HG03442 (cell line): Measurements from ENCODE around the gene CTIF.

Experiments used
- ATAC-seq: cut with Tn5 transposase; IDR thresholded peaks from one replicate; pipeline ENCODE4 v1.9.1; 2021; ENCODE audit warnings: mild to moderate bottlenecking, moderate library complexity; ENCODE audit not compliant: unreplicated experiment

The CTIF gene

DNA sequence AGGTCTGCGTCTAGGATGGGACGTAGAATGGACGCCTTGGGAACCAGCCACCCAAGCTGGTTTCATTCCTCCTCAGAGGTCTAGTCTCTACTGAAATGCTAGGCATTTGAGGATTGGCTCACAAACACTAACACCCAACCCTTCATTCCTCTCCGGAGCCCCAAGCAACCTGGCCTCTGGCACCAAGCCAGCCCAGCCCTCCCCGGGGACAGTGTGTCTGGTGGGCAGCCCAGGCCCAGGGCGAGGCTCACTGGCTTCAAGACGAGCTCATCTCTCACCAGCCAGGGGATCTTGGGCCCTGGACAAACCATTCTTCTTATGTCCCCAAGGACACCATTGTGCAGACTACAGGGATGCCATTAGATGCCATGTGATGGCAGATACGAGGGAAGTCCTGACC, 182.5 kb downstream of the CTIF start:
- no peak for ATAC-seq

DNA sequence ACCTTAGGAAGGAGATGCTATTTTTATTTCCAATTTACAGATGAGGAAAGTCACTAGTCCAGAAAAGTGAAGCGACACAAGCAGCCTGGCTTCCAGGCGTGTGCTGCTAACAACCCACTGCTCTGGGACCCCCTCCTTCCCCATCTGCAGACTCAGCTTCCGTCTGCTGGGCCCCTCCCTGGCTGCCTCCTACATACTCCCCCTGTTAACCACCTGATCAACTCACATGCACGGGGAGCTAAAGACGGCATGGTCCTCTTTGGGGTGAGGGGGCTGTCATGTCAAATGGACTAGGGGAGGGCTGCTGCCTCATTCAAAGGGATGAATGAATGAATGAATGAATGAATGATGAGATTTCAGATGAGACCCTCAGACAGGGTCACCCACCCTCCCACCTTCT, 184.2 kb downstream of the CTIF start:
- ATAC-seq, result no peak

DNA sequence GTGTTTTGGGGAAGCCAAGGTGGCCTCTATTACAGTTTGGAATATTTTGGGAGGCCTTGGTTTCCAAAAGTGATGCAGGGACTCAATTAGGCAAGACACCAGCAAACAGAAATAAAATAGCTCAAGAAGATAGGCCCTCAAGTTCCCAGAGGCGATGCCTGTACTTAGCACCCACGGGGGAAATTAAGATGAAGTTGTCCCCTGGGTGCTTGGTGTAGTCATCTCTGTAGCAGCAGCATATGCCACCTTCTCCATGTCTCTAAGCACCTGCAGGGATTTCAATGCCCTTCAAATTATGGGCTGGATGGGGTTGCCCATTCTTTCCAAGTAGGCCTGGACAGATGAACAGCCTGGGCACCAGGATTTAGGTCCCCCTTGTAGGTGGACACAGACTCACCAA, 185.0 kb downstream of the CTIF start:
- ATAC-seq, result no peak

DNA sequence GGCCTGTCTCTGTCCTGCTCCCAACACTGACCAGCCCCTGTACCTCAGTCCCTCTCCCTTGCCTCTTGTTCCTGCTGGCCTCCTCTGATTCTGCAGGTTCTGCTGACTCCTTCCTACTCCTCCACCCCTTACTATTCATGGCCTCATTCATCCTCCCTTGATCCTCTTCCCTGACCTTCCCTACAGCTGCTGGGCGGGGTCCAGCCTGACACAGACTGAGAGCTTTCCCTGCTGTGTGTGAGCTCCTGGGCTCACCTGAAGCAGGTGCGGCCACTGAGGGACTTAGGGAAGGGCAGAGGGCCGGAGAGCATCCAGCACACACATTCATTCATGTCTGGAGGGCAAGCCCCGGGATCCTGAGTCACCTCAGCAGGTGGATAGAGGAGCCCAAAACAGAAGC, 185.6 kb downstream of the CTIF start:
- ATAC-seq, result no peak

DNA sequence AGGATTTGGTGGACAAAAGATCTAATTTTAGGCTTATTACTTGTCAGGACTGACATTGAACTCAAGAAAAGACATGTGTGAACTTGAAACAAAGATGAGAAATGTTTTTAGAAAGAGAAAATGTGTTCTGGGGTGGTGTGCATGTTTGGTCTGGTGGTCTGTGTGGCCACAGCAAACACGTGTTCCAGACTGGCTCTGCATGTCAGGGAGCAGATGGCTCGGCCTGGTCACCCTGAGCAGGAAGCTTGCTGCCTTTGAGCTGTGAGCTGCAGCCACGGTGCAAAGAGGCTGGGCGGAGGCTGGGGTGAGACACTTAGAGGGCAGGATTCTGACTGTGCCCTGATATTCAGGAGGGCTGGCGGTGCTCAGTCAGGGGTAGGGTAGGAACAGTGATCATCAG, 186.1 kb downstream of the CTIF start:
- no peak for ATAC-seq

DNA sequence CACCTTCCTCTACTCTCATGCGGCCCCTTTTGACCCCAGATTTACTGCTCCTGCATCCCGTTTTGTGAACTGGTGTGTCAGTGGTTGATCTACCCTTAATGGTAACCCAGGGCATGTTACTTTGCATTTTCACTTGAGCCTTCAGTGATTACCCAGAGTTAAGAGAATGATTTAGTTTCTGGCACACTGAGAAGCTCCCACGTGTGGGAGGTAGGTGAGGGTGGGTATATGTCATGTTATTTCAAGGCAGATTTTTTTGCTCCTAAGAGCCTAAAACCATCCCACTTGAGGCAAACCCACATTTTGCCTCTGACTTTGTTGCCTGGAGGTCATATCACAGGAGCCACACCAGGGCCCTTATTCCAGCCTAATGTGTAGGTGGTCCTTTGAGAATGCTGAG, 186.7 kb downstream of the CTIF start:
- no peak for ATAC-seq

DNA sequence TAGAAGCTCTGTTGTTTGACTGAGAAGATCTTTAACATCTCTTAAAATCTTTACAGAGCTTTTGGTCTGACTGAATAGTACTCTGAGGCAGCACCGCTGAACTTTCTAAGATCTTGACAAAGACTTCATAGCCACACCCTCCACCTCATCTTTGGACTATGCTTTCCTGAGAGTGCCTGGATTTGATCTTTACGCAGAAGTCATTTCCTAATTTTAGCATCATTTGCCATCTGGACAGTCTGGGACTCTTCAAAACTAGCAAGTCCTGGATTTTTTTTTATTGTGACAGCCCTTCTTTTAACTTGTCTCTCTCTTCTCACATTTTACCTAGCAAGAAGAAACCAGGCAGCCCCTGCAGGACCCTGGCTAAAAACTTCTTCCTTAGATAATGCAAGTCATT, 188.8 kb downstream of the CTIF start:
- ATAC-seq, result no peak

DNA sequence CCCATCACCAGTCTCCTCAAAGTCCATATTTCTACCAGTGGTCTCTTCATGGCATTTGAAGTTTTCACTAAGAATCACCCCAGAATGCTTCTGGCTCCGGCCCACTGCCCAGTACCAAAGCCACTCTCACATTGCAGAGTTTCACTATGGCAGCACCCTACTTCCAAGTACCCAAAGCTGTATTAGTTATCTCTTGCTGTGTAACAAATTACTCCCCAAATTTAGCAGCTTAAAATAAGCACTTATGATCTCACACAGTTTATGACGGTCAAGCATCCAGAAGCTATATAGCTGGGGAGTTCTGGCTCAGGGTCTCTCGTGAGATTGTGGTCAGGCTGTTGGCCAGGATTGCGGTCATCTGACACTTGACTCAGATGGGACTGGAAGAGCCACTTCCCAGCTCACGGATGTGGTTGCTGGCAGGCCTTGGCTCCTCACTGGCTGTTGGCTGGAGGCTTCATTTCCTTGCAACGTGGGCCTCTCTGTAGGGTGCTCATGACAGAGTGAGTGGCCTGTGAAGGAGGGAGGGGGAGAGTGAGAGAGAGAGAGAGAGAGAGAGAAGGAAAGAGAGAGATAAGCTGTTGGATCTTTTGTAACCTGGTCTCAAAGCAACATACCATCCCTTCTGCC, 189.5 kb downstream of the CTIF start:
- ATAC-seq, result no peak

DNA sequence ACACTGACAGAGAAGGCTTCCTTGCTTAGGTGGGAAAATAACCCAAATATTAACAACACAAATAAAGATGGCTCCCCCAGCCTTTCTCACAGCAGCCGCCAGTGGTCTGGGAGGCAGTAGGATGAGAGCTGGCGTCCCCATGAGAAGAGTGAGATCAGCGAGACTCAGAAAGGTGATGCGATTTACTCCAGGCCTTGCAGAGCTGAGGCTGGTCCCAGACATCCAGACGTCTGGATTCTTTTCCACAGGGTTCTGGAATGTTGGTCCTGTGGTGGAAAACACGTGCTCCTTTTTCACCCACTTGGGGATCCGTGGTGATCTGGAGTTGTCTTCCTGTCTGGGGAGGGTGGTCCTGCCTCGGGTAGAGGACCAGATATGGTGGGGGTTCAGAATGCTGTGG, 190.6 kb downstream of the CTIF start:
- ATAC-seq, result no peak

DNA sequence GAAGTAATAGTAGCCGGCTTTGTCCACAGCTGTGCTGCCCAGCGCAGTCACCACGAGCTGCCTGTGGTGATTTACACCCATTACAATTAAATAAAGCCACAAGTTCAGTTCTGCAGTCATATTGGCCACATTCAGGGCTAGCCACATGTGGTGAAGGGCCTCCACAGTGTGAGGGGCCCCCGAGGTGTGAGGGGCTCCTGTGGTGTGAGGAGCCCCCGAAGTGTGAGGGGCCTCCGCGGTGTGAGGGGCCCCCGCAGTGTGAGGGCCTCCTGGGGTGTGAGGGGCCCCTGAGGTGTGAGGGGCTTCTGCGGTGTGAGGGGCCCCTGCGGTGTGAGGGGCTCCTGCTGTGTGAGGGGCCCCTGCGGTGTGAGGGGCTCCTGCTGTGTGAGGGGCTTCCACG, 191.2 kb downstream of the CTIF start:
- no peak for ATAC-seq

DNA sequence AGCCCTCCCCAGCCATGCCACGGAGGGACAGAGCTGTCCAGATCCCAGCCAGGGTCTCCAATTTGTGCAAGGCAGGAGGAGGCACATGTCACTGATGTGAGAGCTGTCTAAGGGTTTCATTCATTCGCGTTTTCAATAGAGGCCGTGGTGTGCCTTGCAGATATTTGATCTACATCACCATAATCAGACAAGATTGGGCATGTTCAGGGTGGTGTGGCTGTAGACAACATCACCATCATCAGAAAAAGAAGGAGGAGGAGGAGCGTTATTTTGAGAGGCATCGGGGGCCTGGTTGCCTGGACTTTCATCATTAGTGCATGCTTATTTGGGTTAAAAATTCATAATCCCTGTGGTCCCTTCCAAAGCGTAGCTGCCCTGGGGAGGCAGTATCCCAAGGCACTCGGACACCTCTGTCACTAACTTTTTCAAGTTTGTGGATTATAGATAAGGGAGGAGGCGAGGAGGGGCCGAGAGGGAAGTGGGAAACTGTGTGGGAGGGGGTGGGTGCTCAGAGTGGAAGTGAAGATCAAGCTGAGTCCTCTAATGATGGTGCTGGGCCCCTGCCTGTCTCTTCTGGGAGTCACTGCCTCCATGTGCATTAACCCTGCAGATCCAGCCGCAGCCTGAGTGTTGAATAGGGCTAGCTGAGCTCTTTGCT, 194.1 kb downstream of the CTIF start:
- no peak for ATAC-seq

DNA sequence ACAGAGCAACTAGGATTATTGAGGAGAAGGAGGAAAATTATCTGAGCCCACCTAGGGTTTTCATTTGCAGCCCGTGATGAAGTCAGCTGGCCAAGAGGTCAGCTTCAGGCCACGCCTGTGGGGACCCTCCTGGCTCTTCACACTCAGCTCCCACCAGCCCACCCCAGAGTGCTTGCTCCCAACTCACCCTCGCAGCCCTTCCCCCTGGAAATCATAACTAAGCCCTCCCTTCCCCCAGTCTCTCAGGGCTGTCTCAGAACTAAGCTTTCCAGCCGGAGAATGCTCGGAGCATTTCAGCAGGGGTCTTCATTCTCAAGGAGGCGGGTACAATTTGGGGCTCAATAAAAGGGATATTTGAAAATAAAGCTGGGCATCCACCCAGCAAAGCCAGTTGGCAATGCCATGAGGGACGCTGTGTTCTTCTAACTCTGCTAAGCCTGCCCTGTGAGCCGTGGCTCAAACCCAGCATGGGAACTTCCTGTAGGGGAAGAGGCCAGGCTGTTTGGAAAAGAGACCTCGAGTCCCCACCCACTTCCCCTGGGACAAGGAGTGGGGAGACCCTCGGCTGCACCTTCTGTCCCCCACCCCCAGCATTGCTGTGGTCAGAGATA, 194.9 kb downstream of the CTIF start:
- ATAC-seq, result no peak

DNA sequence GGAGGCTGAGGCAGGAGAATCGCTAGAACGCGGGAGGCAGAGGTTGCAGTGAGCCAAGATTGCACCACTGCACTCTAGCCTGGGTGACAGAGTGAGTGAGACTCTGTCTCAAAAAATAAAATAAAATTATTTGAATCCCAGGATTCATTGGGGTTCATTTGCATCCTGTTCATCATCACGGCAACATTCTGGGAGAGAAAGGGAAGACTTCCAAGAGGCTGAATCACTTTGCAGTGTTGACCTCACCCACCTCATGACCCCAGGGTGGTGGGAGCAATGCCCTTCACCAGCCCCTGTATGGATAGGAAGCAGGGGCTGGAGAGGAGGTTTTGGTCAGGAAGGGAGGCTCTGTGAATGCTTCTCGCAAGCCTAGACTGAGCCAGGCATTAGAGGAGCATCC, 195.6 kb downstream of the CTIF start:
- no peak for ATAC-seq

DNA sequence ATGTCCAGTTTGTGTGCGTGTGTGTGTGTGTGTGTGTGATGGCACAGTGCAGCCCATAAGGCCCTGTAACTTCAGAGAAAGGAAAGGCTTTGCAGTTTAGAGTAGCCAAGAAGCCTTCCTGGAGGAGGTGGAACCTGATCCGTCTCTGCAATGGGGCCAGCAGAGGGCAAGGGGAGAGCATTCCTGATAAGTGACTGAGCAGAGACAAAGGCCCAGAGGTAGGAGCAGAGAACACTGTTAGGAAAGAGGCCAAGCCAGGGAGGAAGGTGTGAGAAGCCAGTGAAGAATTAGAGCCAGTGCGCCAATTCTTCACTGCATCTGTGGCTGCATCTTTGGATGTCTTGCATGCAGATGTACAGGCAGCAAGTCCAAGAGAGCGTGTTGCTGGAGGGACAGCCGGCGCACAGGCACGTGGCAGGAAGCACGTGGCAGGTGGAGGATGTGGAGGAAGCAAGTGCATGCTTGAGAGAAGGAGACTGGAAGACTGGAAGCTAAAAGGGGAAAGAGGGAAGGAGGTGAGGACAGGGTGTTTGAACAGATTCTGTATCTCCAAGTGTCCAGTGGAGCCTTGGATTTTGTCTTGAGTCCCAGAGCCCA, 196.3 kb downstream of the CTIF start:
- ATAC-seq, result no peak

DNA sequence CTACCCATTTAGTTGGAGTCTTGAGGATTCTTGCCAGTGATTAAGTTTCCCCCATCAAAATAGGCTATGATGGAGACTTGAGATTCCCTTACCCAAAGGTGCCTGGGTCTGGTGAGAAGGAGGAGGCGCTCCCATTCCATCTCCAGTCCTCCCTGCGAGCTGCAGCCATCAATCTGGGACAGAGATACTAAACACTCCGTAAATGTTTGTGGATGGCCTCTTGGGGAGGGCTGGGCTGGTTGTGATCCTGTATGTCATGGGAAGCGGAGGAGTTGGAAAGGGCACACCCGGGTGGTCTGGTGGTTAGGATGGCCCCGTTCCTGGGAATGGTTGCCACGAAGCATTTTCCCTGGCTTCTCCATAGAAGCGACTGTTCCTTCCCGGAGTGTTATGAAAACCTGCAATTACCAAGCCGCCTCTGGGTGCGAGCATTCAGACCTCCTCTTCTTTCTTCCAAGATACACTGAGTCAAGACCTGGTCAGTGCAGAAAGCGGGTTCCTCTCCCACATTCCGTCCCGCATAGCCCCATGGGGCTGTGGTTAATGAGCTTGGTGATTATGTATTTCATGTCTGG, 196.9 kb downstream of the CTIF start:
- no peak for ATAC-seq

DNA sequence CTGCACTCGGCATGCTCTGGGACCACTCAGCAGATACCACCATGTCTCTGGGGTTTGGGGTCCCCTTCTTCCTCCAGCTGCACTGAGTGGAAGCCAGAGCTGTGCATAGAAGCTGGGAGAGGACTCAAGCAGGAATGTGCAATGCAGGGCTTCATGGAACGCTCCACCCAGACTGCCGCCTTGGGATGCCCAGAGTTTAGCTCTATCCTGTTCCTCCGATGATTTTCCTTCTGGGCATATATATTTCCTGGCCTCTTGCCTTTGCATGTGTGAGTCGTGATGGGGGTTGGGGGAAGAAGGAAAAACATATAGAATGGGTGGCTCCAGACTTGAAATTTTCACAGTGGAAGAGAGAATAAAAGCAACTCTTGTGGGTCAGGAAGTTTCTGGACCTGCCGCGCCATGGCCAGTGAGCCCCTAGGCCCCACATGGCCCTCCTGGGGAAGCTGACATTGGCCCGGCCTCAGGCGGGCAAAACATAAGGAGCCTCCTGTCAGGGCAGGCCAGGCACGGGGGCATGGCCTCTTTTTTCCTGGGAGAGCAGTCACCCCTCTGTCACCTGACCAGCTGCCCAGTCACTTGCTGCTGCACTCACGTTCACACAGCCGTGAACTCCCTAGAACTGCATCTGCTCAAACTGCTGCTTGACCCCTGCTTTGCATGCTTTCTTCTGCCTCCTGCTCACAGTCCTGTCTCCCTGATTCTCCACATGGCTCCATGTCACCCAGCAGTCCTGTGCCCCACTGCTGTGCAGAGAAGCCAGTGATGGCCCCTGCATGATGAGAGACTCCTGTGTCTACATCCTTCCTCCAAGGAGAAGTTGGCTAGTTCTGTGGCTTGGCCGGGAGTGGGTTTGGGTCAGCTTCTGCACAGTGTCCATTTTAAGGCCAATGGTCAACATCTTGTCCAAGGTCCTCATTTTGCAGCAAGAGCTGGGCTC, 197.8 kb downstream of the CTIF start:
- no peak for ATAC-seq

DNA sequence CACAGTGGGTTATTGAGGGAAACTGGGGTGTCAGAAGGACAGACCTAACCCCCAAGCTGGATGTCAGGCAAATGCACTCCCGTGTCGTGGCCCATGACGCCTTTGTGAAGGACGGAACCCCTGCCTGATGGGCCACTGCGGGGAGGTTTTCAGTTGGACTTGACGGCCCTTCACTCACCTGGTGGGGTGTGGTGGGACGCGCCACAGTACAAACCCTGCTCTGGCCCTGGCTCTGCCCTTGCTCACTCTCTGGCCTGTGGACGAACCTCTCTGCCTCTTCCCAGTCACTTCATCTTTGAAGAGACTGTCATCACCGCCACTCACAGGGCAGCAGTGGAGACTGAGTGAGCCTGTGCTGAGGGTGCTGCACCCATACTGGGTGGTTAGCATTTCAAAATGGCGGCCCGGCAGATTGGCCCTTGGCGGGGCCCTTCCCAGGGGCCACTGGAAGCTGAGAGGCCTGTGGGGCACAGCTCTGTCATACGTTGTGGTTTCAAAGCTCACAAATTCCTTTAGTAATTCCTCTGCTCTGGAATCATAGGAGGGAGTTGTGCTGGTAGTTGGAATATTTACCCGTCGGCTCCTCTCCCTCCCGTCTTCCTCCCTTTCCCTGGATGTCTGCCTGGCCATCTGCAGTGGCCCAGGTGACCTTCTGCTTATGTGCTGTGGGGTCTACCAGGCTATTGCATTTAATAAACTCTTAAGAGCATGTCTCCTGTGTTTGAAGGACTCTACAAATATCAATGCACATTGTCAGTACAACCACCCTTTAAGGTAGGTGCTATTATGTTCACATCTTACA, 200.6 kb downstream of the CTIF start:
- ATAC-seq, result no peak

DNA sequence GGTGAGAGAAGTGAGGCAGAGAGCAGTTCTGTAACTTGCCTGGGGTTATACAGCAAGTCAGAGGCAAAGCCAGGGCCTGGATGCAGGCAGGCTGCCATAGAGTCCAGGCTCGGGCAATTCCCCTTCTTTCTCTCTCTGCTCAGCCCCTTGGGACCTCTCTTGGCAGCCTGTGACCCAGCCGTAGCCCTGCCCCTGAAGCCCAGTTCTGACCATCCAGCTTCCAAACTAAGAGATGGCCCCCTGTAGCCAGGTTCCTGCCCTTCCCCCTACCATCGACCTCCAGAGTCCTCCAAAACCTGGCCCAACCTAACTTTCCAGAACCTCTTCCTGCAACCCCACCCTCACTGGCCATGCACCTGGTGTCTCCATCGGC, 201.2 kb downstream of the CTIF start:
- ATAC-seq, result no peak

DNA sequence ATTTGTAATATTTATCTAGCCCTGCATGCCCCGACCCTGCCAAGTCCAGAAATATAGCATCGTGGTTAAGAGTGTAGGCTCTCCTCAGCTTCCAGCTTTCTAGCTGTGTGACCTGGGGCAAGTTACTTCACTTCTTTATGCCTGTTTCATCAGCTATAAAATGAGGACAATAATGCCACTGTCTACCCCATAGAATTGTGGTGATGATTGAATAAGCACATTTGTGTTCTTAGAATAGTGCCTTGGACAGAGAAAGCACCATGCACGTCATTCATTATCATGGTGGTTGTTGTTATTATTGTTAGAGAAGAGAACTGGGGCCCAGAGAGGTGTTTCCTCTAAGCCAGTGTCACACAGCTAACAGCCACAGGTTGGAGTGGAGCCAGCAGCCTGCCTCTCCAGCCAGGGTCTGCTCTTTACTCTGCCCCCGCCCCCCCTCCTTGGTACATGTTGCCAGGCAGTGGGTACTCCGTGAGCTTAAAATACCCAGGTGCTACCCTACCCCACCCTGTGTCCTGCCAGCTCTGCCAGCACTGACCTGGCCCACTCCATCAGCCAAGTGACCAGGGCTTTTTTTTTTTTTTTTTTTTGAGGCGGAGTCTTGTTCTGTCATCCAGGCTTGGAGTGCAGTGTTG, 202.1 kb downstream of the CTIF start:
- ATAC-seq, result no peak

DNA sequence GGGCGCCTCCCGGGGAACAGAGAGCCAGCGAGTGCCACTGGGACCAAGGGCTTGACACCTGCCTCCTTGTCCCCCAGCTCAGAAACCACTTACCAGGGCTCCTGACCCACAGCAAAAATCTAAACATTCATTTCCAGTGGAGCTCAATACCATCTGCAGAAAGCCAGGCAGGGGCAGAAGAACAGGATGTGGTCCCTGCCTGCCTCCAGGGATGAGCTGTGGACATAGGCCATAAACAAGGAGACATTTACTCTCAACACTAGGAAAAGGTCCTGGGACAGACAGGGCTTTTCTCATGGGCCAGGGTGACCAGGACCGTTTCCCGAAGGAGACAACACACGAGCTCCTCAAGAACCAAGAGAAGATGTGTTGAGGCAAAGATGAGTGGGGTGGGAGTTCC, 203.0 kb downstream of the CTIF start:
- ATAC-seq, result no peak
